HuH-7 (cell line): ENCODE results near the gene SMCHD1.
"Not testable (repeated sequence)": the region's sequence is repeated elsewhere in the genome, so short reads cannot be mapped to it uniquely, and the experiment has no call there.

Experiments used
- DNase-seq: peaks from one replicate; pipeline ENCODE4 v3.0.0; 2011; ENCODE audit warnings: low spot score

Gene SMCHD1

DNA sequence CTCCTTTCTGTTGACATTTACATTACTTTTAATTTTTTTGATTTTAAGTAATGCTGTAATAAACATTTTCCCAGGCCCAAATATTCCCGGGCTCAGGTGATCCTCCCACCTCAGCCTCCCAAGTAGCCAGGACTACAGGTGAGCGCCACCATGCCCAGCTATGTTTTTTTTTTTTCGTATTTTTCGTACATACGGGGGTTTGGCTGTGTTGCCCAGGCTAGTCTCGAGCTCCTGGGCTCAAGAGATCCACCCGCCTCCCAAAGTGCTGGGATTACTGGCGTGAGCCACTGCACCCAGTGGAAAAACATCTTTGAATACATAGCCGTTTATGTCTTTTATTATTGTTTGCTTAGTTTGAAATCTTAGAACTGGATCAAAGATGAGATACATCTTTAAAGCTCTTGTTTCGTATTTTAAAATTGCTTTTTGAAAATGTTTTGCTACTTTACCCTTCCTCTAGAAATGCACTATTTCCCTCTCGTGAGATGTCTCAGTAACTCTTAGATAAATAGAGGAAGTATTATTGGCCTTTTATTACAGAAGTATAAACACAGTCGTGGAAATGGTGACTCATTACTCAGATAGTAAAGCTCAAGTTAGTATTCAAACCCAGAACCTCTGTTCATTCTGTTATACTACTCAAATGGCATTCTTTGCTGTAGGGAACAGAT is 2.4 kb downstream of the SMCHD1 start:
- peak; percentile 33 for DNase-seq

DNA sequence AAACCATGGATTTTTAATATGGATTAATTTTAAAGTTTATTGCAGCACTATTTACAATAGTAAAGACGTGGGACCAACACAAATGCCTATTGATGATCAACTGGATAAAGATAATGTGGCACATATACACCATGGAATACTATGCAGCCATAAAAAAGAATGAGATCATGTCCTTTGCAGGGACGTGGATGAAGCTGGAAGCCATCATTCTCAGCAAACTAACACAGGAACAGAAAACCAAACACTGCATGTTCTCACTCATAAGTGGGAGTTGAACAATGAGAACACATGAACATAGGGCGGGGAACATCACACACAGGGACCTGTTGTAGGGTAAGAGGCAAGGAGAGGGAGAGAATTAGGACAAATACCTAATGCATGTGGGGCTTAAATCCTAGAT is 5.3 kb downstream of the SMCHD1 start:
- DNase-seq, result not testable (repeated sequence)

DNA sequence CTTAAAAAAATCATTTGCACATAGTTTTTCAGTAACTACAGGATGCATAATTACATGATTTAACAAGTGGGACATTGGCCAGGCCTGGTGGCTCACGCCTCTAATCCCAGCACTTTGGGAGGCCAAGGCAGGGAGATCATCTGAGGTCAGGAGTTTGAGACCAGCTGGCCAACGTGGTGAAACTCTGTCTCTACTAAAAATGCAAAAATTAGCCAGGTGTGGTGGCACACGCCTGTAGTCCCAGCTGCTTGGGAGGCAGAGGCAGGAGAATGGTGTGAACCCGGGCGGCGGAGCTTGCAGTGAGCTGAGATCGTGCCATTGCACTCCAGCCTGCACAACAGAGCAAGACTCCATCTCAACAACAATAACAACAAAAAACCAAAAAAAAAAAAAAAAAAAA is 6.8 kb downstream of the SMCHD1 start:
- not testable (repeated sequence) for DNase-seq

DNA sequence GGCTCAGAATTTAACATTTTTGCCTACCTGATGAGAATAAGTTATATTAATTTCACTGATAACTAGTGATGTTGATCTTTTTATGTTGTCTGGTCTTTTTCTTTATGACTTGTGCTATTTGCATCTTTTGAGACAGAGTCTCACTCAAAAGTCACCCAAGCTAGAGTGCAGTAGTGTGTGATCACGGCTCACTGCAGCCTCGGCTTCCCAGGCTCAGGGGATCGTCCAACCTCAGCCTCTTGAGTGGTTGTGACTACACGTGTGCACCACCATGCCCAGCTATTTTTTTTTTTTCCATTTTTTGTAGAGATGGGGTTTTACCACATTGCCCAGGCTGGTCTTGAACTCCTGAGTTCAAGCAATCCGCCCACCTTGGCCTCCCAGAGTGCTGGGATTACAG is 7.5 kb downstream of the SMCHD1 start:
- no peak for DNase-seq

GRCh38 chr18:2672410-2672809 is 16.9 kb downstream of the SMCHD1 start:
- DNase-seq, result no peak

GRCh38 chr18:2672872-2673271 is 17.3 kb downstream of the SMCHD1 start:
- no peak for DNase-seq

DNA sequence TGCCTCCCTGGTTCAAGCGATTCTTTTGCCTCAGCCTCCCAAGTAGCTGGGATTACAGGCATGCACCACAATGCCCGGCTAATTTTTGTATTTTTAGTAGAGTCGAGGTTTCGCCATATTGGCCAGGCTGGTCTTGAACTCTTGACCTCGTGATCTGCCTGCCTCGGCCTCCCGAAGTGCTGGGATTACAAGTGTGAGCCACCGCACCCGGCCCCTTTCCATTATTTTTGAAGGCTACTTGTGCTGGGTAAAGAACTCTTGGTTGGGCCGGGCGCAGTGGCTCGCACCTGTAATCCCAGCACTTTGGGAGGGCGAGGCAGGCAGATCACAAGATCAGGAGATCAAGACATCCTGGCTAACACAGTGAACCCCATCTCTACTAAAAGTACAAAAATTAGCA is 23.4 kb downstream of the SMCHD1 start:
- not testable (repeated sequence) for DNase-seq

DNA sequence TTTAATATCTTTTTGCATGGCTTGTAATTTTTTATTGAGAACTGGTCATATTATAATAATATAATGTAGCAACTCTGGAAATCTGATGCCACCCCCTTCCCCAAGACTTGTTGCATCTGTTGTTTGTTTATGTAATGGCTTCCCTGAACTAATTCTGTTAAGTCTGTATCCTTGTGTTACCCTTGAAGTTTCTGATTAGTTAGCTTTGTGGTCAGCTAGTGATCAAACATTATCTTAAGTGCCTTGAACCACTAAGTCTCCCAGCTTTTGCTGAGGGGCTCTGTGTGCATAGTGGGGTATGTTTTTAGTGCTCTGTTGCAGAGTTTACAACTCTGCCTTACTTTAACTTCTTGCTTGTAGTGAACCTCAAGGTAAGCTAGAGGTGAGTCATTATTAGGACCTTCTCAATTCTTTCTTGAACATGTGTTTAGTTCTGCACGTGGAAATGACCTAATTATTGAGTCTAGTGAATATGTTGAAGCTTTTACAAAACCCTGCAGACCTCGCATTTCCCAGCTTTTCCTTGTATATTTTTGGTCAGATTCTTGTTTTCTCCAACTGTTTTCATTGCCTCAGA is 24.8 kb downstream of the SMCHD1 start:
- no peak for DNase-seq

- no peak for DNase-seq
Observed at GRCh38 chr18:2681993-2682603, 26.6 kb downstream of the SMCHD1 start.

DNA sequence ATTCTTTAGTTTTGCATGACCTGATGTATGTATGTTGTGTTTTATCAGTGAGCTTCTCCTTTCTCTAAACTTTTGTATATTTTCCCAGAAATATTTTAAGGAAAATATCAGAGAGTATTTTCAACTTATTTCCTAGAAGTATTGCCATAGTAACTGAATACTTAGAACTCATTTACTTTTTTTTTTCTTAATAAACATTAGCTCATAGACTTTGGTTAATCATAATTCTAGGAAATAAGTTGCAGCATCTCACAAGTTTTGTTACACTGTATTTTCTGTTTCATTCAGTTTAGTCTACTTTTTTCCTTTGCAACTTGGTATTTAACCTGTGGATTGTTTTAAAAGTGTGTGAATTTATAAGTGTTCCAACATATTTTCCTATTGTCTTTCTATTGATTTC is 27.5 kb downstream of the SMCHD1 start:
- no peak for DNase-seq

DNA sequence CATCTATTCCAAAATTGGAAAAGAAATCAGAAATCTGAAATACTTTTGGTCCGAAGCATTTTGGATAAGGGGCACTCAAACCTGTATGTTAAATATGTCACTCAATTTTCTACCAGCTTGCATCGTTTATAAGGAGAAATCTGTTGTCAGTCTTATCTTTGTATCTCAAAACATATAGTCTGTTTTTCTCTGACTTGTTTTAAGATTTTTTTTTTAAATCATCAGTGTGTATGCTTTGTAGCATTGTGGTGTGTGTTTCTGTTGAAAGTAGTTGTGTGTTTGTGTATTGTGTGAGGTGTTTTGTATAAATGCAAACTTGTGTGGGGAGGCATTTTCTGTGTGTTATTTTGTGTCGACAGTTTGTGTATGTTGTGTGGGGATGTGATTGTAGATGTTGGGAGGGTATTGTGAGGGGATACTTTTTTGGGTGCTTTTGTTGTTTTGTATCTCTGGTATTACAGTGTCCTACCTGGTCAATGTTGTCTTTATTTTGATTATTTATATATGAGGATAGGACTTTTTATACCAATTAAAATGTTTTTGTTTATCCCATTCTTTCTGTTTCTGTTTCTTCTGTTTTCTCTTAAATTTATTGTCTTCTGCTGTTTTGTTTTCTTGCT is 30.9 kb downstream of the SMCHD1 start:
- DNase-seq, result no peak

DNA sequence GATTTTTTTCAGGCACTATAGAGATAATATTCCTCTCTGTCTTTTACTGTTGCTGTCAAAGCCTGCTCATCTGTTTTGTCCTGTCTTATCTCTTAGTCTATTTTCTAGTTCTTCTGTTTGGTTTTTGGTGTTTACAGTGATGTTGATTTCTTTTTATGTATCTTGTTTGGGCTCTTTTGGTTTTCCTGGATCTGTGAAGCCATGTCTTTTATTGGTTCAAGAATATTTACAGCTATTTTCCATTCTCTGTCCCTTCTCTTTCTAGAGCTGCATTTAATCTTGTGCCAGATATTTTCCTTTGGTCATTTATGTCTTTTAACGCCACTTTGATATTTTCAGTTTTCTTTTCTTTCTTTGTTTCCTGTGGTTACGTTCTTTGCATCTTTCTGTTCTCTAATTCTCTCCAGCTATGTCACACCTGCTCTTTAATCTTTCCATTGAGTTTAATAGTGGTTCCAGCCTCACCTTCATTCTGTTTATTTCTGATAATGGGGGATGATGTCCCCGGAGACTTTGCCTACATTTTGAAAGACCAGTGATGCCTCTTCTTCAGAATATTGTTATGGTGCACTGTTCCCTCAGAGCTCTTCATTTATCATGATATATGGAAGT is 32.0 kb downstream of the SMCHD1 start:
- no peak for DNase-seq

GRCh38 chr18:2692508-2692907 is 37.0 kb downstream of the SMCHD1 start:
- no peak for DNase-seq

- DNase-seq, result no peak
Observed at GRCh38 chr18:2697184-2697583, 41.7 kb downstream of the SMCHD1 start.

DNA sequence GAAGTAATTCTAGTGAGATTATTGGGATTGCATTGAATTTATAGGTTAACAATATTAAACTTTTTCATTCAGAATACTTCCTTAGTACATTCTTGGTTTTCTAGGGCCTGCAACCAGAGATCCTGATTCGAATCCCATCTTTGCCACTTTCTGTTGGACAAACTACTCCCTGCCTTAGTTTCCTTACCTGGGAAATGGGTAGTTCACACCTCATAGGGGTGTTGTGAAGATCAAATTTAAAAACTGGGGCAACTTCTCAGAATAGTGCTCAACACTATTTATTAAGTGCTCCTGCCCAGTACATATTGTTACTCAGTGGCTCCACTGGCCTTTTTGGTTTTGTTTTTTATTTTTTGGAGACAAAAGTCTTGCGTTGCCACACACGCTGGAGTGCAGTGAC is 43.5 kb downstream of the SMCHD1 start:
- no peak for DNase-seq

DNA sequence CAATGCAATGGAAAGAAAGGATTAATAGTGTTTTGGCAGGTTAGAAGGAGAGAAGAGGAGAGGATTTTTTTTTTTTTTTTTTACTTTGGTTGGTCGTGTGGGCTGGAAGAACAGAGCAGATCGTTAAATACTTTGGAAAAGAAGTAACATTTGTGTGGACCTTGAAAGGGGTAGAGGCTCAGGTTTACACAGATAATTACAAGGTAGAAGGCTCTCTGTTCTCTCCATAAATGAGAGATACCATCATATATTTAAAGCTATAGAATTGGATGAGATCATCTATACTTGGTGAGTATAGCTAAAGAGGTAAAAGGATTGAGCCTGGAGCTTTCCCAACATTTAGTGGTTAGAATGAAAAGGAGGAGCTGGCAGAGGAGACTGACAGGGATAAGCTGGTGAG is 49.0 kb downstream of the SMCHD1 start:
- DNase-seq, result no peak

GRCh38 chr18:2706903-2707302 is 51.4 kb downstream of the SMCHD1 start:
- DNase-seq, result no peak

DNA sequence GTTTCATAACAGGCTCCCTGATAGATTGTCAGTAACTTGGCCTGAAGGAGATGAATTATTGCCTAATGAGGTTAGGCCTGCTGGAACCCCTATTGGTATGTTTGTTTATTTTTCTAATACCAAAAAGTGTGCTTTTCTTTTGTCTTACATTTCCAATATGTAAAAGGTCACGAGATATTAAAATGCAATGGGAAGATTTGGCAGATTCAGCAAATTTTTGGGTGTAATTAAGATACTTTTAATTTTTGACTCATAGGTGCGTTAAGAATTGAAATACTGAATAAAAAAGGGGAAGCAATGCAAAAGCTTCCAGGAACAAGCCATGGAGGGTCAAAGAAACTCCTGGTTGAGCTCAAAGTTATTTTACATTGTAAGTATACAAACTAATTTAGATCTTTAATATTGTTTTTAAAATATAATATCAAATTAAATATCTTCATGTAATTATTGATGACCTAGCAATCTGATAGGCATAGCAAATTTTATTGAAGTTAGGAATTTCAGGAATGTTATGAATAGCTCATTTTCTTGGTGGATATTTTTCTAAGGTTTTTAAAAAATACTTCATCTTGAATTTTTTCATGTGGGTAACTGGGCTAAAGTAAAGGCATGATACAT is 52.1 kb downstream of the SMCHD1 start:
- no peak for DNase-seq

DNA sequence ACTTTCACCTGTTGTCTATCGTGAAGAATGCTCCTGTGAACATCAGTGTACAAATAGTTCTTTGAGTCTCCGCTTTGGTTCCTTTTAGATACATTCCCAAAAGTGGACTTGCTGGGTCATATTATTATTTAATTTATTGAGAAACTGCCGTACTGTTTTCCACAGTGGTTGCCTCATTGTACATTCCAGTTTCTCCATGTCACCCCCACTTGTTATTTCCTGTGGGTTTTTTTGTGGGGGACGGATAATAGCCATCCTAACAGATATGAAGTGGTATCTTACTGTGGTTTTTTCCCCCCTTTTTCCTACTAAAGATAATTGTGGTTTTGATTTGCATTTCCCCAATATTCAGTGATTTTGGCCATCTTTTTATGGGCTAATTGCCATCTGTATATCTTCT is 53.8 kb downstream of the SMCHD1 start:
- DNase-seq, result no peak

DNA sequence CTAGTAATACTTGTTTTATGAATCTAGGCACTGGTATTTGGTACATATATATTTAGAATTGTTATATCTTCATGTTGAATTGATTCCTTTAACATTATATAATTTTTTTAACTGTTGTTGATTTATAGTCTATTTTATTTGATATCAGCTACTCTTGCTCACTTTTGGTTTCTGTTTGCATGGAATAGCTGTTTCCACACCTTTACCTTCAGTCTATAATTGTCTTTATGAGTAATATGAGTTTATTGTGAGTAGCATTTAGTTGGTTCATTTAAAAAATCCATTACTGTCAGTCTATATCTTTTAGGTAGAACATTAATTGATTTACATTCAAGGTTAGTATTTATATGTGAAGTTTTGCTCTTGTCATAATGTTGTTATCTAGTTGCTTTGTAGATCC is 58.6 kb downstream of the SMCHD1 start:
- DNase-seq, result no peak

- no peak for DNase-seq
Observed at GRCh38 chr18:2715990-2716389, 60.5 kb downstream of the SMCHD1 start.
